SK-N-SH (cell line): ENCODE measurements around the gene MS4A4E. TPM values are rescaled to one million over a fixed set of nuclear protein-coding genes. Genes with fewer than 3 reads are reported as not detected.
A peak's percentile ranks its signal among the peaks of the same experiment; 100 is the strongest.

Experiments
- CTCF ChIA-PET: fragments of 300-600, 350-600 bp; formaldehyde crosslinking; extraction: SDS; loops from one replicate; lab custom pipeline; 2021; lab: Yijun Ruan, JAX
- POLR2A ChIA-PET: fragments of 350-600 bp; sonication (Branson Sonifier 250); formaldehyde crosslinking; extraction: SDS; loops from one replicate; lab custom pipeline; 2020; ENCODE audit warnings: antibody characterized with exemption, inconsistent platforms; lab: Yijun Ruan, JAX
- DNase-seq: peaks from one replicate; pipeline ENCODE4 v3.0.0; 2012
- H2AFZ ChIP-seq: fragments of 200-600 bp; sonication (generic); 2 replicates; pipeline ENCODE4 v1.8.1; 2016; ENCODE audit warnings: antibody characterized with exemption, mild to moderate bottlenecking, low read depth
- H3F3A ChIP-seq: fragments of 200-600 bp; sonication (generic); replicated peaks from 2 replicates; pipeline ENCODE3; 2016; ENCODE audit warnings: antibody characterized with exemption, mild to moderate bottlenecking; ENCODE audit not compliant: insufficient read depth
- H3K27ac ChIP-seq, 2 experiments: fragments of 200-500 bp in 1 of 2; fragments of 200-600 bp in 1 of 2; sonication (Bioruptor generic) in 1 of 2; sonication (generic), shearing (Covaris generic) in 1 of 2; 2 replicates each; pipeline versions ENCODE4 v1.5.1 to v1.6.1; 2014 to 2016; ENCODE audit warnings: low read depth in 2 of 2, inconsistent platforms in 1 of 2, low read length in 1 of 2, mild to moderate bottlenecking in 1 of 2, mixed read lengths in 1 of 2
- H3K27me3 ChIP-seq: fragments of 200-600 bp; sonication (generic), shearing (Covaris generic); 2 replicates; pipeline ENCODE4 v1.6.1; 2016; ENCODE audit warnings: mixed run types; ENCODE audit not compliant: insufficient read depth
- H3K36me3 ChIP-seq, 2 experiments: fragments of 200-500 bp in 1 of 2; fragments of 200-600 bp in 1 of 2; sonication (Bioruptor generic) in 1 of 2; sonication (generic) in 1 of 2; replicated peaks in 1 of 2; 2 replicates each; pipeline versions ENCODE3 to v1.5.1; 2014 to 2016; ENCODE audit warnings: low read length in 1 of 2, mild to moderate bottlenecking in 1 of 2; ENCODE audit not compliant: insufficient read depth in 2 of 2, control insufficient read depth in 1 of 2
- H3K4me1 ChIP-seq, 2 experiments: fragments of 200-500 bp in 1 of 2; fragments of 200-600 bp in 1 of 2; sonication (Bioruptor generic) in 1 of 2; sonication (generic), shearing (Covaris generic) in 1 of 2; 2 replicates each; pipeline versions ENCODE4 v1.5.1 to v1.6.1; 2014 to 2016; ENCODE audit warnings: low read depth in 1 of 2, low read length in 1 of 2, mixed run types in 1 of 2; ENCODE audit not compliant: insufficient read depth in 2 of 2, control insufficient read depth in 1 of 2
- H3K4me2 ChIP-seq: fragments of 200-600 bp; sonication (generic), shearing (Covaris generic); 2 replicates; pipeline ENCODE4 v1.6.1; 2017; ENCODE audit warnings: mixed run types
- H3K4me3 ChIP-seq, 2 experiments: fragments of 200-500 bp in 1 of 2; fragments of 200-600 bp in 1 of 2; sonication (Bioruptor generic) in 1 of 2; sonication (generic), shearing (Covaris generic) in 1 of 2; 2 replicates each; pipeline versions ENCODE4 v1.5.1 to v1.8.1; 2014 to 2016; ENCODE audit warnings: low read depth in 2 of 2, inconsistent platforms in 1 of 2, low read length in 1 of 2, mild to moderate bottlenecking in 1 of 2, mixed read lengths in 1 of 2, moderate library complexity in 1 of 2
- H3K79me2 ChIP-seq: fragments of 200-600 bp; sonication (generic); 2 replicates; pipeline ENCODE4 v1.8.1; 2017; ENCODE audit warnings: mild to moderate bottlenecking; ENCODE audit not compliant: insufficient read depth
- H3K9ac ChIP-seq: fragments of 200-600 bp; sonication (generic); 2 replicates; pipeline ENCODE4 v1.6.1; 2017; ENCODE audit warnings: mixed run types
- H3K9me2 ChIP-seq: fragments of 200-600 bp; sonication (generic); 2 replicates; pipeline ENCODE4 v1.6.1; 2017; ENCODE audit warnings: mixed run types
- H3K9me3 ChIP-seq: fragments of 200-600 bp; sonication (generic); 2 replicates; pipeline ENCODE4 v1.6.1; 2017; ENCODE audit warnings: mixed run types, mild to moderate bottlenecking, moderate library complexity
- H4K20me1 ChIP-seq: fragments of 200-600 bp; sonication (generic); 2 replicates; pipeline ENCODE4 v1.6.1; 2017; ENCODE audit warnings: mild to moderate bottlenecking, mixed run types; ENCODE audit not compliant: insufficient read depth
- CTCF ChIP-seq: fragments of 200-600 bp; sonication (generic); IDR thresholded peaks from 2 replicates; pipeline ENCODE4 v1.6.1; 2017; ENCODE audit warnings: antibody characterized with exemption, mild to moderate bottlenecking, moderate library complexity
- ELF1 ChIP-seq: IDR thresholded peaks from 2 replicates; pipeline ENCODE4 v1.4.0; 2012
- GABPA ChIP-seq: IDR thresholded peaks from 2 replicates; pipeline ENCODE4 v1.4.0; 2012; ENCODE audit warnings: low read depth, mild to moderate bottlenecking
- NRF1 ChIP-seq: IDR thresholded peaks from 2 replicates; pipeline ENCODE4 v1.6.1; 2012; ENCODE audit warnings: low read depth, mild to moderate bottlenecking, low read length
- POLR2AphosphoS5 ChIP-seq: IDR thresholded peaks from 2 replicates; pipeline ENCODE4 v1.6.1; 2012; ENCODE audit warnings: low read depth, low read length
- RAD21 ChIP-seq: IDR thresholded peaks from 2 replicates; pipeline ENCODE4 v1.6.1; 2012; ENCODE audit warnings: mild to moderate bottlenecking, low read length
- SIN3A ChIP-seq: IDR thresholded peaks from 2 replicates; pipeline ENCODE4 v1.6.1; 2012; ENCODE audit warnings: low read depth, mild to moderate bottlenecking, low read length, moderate library complexity, borderline replicate concordance
- SMC3 ChIP-seq: IDR thresholded peaks from 2 replicates; pipeline ENCODE4 v1.6.1; 2012; ENCODE audit warnings: low read depth, low read length, improper control_type of control experiment
- TAF1 ChIP-seq: IDR thresholded peaks from 2 replicates; pipeline ENCODE4 v1.6.1; 2012; ENCODE audit warnings: low read depth, mild to moderate bottlenecking, low read length, moderate library complexity, borderline replicate concordance
- YY1 ChIP-seq: IDR thresholded peaks from 2 replicates; pipeline ENCODE4 v1.4.0; 2012; ENCODE audit warnings: low read depth, mild to moderate bottlenecking
- WGBS: methylation state at CpG from one replicate; pipeline ENCODE4 v1.1.6; 2017; ENCODE audit warnings: low lambda C conversion rate; 5-methylcytosine and 5-hydroxymethylcytosine counted together
- polyA plus RNA-seq, 3 experiments: library from polyadenylated mRNA; depleted of rRNA; stranded (reverse); fragments of >200 nt; gene quantifications; 2 replicates each; pipeline ENCODE4 v1.2.3, GENCODE V29; 2012

Gene MS4A4E
- polyA plus RNA-seq, 1 of the 3 experiments (the other 2 are of a cell fraction), result not detected

- H3K27me3 ChIP-seq, result peaks cover 11% of the 10 kb centered on the region; the same call in 1 of the 2 replicates
- 12% methylated on average over 4 of the region's 4 CpGs for WGBS
- ChIA-PET CTCF (interaction anchor here (0.6 to 2.1 kb wide), 21 partner anchors 9 to 1165 kb away, joined by 3 to 13 read pairs (median 3); partner anchors contain the start of gene MS4A4A), POLR2A (no interaction called here)
- no peaks in the 10 kb centered on the region for H4K20me1 ChIP-seq
- no peak overlapping the region for H2AFZ ChIP-seq
- no peaks in the 10 kb centered on the region for H3F3A ChIP-seq
- peak; percentile 22 for DNase-seq
- no peak overlapping the region for H3K27ac ChIP-seq
- 0 out of 2 replicates have a peak, but pooled peaks cover 7% of the 10 kb centered on the region for H3K9me3 ChIP-seq
- H3K9ac ChIP-seq, result no peak overlapping the region
- H3K4me1 ChIP-seq, result no peaks in the 10 kb centered on the region
- H3K36me3 ChIP-seq, result no peaks in the 10 kb centered on the region
- TF ChIP-seq ELF1 (no peak), CTCF (peak; percentile 79), POLR2AphosphoS5 (no peak), SMC3 (peak; percentile 45), GABPA (no peak), RAD21 (peak; percentile 72)
- no peaks in the 10 kb centered on the region for H3K79me2 ChIP-seq
- H3K4me2 ChIP-seq, result no peak overlapping the region
- H3K9me2 ChIP-seq, result 0 out of 2 replicates have a peak, but pooled peaks cover 3% of the 10 kb centered on the region
- H3K4me3 ChIP-seq, result no peak overlapping the region
These were observed 22.7 kb upstream of the MS4A4E start for GRCh38 chr11:60265373-60266214.

GRCh38 chr11:60264644-60265043 lies 21.7 kb upstream of the MS4A4E start:
- Histone ChIP-seq H4K20me1 (no peaks in the 10 kb centered on the region), H3K27me3 (peaks cover 11% of the 10 kb centered on the region; the same call in 1 of the 2 replicates), H3K9me2 (0 out of 2 replicates have a peak, but pooled peaks cover 3% of the 10 kb centered on the region), H3K79me2 (no peaks in the 10 kb centered on the region), H3F3A (no peaks in the 10 kb centered on the region), H3K4me3 (no peak overlapping the region), H3K4me2 (no peak overlapping the region), H3K9ac (no peak overlapping the region), H3K36me3 (no peaks in the 10 kb centered on the region), H3K27ac (no peak overlapping the region), H3K4me1 (no peaks in the 10 kb centered on the region), H2AFZ (no peak overlapping the region), H3K9me3 (no peaks in the 10 kb centered on the region)
- WGBS, result 15% methylated on average over 5 of the region's 5 CpGs
- CTCF ChIA-PET, result interaction anchor here (0.7 to 2.1 kb wide), 8 partner anchors 9 to 354 kb away, joined by 3 to 13 read pairs (median 4); no protein-coding TSS in a partner anchor
- DNase-seq, result no peak
- TF ChIP-seq CTCF (no peak), TAF1 (no peak), NRF1 (no peak), SIN3A (no peak), YY1 (no peak)
- POLR2A ChIA-PET, result no interaction called here
